SIG-M5 treated with dmso at 0.1 percent for 504 hours (cell line): ENCODE measurements around the gene MSS51.
"Not testable (repeated sequence)": the region's sequence is repeated elsewhere in the genome, so short reads cannot be mapped to it uniquely, and the experiment has no call there.

Experiments
- DNase-seq: peaks from one replicate; lab custom pipeline; 2025; ENCODE audit not compliant: unreplicated experiment; lab: John Stamatoyannopoulos, UW

Gene MSS51

DNA sequence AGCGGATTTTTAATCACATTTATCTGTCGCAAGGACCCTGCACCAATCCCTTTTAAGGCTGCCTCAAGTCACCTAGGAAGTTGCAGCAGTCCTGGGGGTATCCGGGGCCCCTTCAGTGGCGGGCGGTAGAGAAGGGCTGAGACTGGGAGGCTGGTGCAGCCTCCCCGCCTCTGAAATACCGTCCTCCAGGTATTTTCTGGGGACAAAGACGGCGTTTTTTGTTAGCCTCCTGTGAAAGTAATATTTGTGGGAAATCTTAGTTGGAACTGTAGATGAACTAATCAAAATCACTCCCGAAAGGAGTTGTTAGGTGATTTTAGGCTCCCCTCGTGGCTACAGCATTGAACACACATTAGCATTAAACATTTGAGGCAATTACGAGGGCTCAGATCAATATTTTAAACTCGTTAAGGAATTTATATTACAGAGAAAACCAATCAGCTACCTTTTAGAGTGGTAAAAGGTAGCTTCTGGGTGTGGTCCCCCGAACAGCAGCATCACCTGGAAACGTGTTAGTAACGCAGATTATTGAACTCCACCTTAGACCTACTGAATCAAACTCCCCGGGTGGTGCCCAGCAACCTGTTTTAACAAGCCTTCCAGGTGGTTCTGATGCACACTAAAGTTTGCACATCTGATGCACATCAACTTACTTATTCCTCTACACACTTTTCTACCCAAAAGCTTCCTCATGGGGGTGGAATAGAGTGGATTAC, 19.0 kb downstream of the MSS51 start:
- no peak for DNase-seq

DNA sequence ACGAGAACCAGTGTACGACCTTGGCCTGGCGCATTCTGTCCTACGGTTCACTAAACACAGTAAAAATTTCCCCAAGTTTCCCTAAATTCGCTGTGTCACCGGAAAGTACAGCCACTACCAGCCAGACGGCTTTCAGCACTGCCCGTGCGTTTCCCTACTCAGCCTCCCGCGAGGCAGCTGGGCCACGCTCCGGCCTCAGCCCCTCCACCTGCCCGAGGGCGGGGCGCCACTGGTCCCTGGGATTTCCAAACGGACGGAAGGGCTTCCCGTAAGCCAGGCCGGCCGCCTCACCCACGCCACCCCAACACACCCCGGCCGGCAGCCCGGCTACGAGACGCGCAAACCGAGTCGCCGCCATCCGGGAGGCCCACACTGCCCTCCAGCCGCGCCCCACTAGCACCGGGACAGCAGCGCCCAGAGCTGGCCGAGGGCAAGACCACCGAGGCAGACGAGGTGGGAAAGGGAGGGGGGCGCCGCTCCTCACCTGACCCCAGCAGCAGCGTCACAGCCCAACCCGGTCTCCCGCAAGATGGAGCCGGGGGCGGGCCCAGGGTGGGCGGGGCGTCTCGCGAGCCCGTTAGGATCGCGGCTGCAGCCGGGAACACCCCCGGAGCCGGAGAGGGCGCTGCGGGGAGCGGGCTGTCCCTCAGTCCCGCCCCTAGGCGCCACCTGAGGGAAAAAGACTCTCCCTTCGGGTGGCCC, 19.7 kb downstream of the MSS51 start, which contains the start of gene ANXA7:
Gene ANXA7 (minus strand): TSS at position 531 of the 702 bp plus-strand sequence. CDS start 13,202 bp downstream, outside the sequence.
- DNase-seq, result peak; percentile 76

DNA sequence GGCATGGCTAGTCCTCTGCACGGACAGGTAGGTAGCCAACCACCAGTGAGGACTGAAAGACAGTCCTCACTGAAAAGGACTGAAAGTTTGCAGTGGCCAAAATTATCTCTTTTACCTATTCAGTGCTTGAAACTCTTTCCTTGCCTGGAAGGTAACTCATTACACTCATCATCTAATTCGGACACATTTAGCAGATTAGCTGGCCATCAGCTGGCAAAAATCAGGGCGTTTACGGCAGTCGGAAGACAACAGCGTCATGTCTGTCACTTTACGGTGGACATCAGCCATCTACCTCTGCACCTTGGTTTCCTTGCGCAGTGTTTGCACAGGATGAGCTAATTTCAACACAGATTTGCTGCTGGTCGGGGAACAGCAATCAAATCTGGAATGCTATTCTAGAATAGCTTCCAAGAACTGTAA, 20.2 kb downstream of the MSS51 start:
- DNase-seq, result peak; percentile 62

DNA sequence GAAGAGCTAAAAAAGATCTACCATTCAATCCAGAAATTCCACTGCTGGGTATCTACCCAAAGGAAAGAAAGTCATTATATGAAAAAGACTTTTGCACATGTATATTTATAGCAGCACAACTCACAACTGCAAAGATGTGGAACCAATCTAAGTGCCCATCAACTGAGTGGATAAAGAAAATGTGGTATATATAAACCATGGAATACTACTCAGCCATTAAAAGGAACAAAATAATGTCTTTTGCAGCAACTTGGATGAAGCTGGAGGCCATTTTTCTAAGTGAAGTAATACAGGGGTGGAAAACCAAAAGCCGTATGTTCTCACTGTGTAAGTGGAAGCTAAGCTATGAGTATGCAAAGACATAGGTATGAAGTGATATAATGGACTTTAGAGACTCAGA, 22.5 kb downstream of the MSS51 start:
- DNase-seq, result no peak

DNA sequence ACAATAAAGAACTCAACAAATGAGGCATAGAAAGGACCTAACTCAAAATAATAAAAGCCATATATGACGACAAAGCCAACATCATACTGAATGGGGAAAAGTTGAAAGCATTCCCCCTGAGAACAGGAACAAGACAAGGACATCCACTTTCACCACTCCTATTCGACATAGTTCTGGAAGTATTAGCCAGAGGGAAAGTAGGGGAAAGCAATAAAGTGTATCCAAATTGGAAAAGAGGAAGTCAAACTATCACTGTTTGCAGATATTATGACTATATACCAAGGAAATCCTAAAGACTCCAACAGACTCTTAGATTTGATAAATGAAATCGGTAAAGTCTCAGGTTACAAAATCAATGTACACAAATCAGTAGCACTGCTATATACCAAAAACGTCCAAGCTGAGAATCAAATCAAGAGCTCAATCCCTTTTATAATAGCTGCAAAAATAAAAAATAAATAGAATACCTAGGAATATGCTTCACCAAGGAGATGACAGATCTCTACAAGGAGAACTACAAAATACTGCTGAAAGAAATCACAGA, 24.3 kb downstream of the MSS51 start:
- DNase-seq, result no peak

DNA sequence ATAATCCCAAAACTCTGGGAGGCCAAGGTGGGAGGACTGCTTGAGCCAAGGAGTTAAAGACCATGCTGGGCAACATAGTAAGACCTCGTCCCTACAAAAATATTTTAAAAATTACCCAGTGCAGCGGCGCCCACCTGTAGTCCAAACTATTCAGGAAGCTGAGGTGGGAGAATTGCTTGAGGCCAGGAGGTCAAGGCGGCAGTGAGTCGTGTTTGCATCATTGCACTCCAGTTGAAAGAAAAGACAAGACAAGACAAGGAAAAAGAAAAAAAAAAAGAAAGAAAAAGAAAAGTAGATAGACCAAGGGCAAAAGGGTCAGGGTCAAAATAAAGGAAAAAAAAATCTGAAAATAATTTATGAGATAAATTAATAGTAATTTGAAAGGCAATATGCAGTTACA, 25.3 kb downstream of the MSS51 start:
- DNase-seq, result no peak

DNA sequence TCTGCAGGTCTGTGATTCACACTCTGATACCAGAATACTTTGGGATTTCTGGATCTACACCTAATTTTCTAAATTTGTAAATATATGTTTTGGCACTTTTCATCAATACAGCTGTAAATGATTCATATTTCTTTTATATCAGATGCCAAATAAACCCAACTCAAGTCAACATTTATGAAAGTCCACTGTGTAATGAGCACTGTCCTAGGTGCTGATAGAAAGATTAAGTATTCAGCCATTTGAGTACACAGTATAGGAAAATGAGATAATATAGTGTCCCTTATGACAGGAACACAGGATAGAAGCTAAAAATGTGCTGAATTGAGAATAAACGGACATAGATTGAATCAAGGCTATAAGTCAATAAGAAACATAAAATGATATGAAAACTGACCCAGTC, 25.9 kb downstream of the MSS51 start:
- no peak for DNase-seq

DNA sequence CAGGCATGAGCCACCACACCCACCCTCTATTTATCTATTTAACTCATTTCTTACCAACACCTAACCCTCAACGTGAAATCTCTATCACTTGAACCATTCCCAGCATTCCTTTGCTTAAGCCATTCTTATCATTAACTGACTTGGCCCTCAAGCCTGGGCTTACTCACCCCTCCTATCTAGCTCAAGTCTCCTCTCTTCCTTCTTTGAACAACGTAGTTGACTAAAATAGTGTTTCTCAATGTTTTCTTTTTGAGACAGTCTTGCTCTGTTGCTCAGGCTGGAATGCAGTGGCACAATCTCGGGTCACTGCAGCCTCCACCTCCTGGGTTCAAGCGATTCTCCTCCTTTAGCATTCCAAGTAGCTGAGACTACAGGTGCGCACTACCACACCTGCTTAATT, 26.5 kb downstream of the MSS51 start:
- no peak for DNase-seq

DNA sequence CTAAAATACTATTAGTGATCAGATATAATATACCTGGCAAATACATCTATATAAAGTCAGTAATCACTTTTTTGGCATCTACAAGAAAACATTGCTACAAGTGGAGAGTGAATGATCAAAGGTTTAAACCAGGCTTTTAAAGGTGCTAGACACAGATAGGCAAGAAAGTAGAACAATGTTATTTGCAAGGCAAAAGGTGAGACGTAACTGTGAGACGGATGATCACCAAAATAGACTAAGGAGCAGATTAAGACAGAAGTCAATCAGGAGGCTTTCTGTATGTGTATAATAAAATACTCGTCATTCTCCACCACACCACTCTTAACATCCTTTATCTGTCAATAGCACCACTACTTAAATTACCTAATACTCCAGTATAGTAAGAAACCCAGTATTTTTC, 27.8 kb downstream of the MSS51 start:
- no peak for DNase-seq

DNA sequence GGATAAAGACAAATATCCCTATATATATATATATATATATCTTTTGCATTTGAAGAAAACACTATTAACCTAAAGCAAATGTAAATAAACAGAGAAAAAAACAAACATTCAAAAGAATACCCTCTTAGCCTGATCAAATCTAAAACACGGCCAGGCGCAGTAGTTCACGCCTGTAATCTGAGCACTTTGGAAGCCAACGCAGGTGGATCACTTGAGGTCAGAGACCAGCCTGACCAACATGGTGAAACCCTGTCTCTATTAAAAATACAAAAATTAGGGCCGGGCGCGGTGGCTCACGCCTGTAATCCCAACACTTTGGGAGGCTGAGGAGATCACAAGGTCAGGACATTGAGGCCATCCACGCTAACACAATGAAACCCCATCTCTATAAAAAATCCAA, 28.7 kb downstream of the MSS51 start:
- DNase-seq, result no peak

DNA sequence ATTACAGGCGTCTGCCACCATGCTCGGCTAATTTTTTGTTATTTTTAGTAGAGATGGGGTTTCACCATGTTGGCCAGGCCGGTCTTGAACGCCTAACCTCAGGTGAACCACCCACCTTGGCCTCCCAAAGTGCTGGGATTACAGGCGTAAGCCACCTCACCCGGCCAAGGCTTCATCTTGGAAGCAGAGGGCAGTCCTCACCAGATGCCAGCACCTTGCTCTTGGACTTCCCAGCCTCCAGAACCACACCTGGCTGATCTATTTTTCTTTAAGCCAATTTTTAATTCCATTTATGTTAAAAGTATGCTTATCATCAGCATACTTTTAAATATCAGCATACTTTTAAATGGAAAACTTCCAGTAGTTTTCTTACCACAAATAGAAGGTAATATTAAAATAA, 31.7 kb downstream of the MSS51 start:
- DNase-seq, result no peak

DNA sequence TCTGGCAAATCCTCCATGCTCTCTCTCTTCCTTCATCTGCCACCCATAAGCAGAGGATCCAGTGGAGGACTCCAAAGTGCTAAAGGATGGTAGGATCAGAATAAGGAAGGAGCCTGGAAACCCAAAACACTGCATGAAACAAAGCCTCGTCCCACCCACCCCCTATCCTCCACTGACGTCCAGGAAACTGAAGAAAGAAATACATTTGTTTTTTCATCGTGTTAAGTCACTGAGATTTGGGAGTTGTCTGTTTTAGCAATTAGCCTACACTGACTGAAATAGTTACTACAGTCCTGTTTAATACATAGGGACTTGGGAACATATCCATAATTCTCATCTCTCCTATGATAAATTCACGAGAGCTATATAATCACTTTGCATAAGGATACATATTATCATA, 34.3 kb downstream of the MSS51 start:
- no peak for DNase-seq

DNA sequence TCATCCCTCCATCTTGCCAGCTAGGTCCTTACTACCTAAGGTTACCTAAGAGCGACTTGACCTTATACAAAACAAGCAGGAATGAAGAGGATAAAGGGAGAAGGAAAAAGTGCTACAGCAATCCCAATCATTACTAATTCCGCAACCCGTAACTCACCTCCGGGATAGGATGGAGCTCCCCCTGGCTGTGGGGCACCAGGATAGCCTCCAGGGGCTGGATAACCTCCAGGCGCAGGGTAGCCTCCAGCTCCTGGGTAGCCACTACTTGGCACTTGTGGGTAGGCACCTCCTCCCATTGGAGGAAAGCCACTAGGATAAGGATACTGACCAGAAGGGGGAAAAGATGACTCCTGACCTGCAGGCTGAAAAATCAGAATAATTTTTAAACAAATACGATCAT, 35.3 kb downstream of the MSS51 start:
- DNase-seq, result no peak

DNA sequence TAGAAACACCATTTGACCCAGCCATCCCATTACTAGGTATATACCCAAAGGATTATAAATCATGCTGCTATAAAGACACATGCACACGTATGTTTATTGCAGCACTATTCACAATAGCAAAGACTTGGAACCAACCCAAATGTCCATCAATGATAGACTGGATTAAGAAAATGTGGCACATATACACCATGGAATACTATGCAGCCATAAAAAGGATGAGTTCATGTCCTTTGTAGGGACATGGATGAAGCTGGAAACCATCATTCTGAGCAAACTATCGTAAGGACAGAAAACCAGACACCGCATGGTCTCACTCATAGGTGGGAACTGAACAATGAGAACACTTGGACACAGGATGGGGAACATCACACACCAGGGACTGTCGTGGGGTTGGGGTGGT, 39.0 kb downstream of the MSS51 start:
- not testable (repeated sequence) for DNase-seq

DNA sequence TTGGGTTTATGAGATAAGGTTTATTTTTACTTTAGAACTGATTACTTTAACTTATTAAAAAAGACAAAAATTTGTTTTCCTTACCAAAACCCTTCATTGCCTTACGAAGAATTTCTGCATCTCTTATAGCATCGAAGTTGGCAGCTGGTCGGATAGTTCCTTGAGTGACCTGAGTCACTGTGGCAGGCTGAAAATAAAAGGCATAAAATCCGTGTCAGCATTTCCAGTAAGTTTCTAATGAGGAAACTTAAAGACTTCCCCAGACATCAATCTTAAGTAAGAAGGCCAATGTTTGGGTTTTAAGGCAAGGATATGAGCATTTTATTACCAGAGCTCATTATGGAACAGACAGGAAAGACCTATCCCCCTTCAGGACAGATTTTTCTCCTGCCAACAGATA, 45.1 kb downstream of the MSS51 start:
- DNase-seq, result no peak

DNA sequence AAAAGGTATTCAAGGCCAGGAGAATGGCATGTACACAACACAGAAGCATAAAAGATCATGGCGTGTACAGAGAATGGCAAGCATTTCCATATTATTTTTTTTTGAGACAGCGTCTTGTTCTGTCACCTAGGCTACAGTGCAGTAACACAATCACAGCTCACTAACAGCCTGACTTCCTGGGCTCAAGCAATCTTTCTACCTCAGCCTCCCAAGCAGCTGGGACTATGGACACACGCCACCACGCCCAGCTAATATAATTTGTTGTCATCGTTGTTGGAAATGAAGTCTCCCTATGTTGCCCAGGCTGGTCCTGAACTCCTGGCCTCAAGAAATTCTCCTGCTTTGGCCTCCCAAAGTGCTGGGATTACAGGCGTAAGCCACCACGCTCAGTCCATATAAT, 46.8 kb downstream of the MSS51 start:
- no peak for DNase-seq

DNA sequence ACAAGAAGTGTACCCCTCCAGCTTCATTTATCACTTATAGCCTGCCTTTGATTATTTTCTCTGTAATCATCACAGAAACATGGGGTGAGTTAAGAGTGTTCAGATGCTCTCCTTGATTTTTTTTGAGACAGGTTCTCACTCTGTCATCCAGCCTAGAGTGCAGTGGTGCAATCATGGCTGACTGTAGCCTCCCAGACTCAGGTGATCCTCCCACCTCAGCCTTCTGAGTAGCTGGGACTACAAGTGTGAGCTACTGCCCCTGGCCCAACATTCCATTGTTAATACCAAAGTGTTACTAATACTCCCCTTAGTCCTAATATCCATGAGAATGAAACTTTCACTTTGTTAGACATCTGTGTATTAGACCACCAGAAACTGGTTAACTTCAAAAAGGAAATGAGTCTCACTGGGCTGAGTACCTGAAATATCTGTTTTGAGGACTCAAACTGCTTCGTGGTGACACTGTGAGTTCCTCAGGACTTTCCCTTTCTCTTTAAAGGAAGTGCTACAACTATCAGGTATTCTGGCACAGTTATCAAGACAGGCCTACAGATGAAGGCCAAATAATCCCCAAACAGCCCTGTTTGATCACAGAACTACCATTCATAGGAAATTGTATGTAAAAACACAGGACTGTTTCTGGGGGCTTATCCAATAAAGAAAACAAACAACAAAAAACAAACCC, 54.2 kb downstream of the MSS51 start:
- DNase-seq, result no peak

DNA sequence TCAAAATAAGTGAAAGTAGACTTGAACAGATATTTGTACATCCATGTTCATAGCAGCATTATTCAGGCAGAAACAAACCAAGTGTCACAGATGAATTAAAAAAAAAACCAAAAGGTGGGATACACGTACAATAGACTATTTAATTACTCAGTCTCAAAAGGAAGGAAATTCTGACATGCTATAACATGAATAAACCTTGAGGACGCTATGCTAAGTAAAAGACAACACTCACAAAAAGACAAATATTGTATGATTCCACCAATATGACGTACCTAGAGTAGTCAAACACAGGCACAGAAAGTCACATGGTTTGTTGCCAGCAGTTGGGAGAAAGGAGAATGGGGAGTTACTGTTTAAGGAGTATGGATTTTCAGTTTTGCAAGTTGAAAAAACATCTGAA, 56.7 kb downstream of the MSS51 start:
- no peak for DNase-seq
